Thoracic aorta (tissue), 2 donors: ENCODE results near the gene FEZ2. TPM values are rescaled to one million over a fixed set of nuclear protein-coding genes. Genes with fewer than 3 reads are reported as not detected.

ENCODE experiments used
- ATAC-seq: fragments of 150-250 bp; one replicate; pipeline ENCODE4 v1.8.0; 2017; ENCODE audit warnings: low read depth; ENCODE audit not compliant: insufficient number of reproducible peaks, low FRiP score
- DNase-seq: peaks from one replicate; pipeline ENCODE4 v3.0.0-alpha.2; 2020; ENCODE audit warnings: low spot score
- H3K27ac ChIP-seq, 2 donors: fragments of 200-600 bp; sonication (generic); 1 replicate in 1 of 2; 2 replicates in 1 of 2; pipeline ENCODE4 v1.5.1; 2016; ENCODE audit warnings: mild to moderate bottlenecking in 2 of 2, moderate library complexity in 2 of 2
- H3K27me3 ChIP-seq: fragments of 200-600 bp; sonication (generic); replicated peaks from 2 replicates; pipeline ENCODE4 v1.6.0; 2016; ENCODE audit warnings: mild to moderate bottlenecking; ENCODE audit not compliant: insufficient read depth
- H3K36me3 ChIP-seq: fragments of 200-600 bp; sonication (generic); one replicate; pipeline ENCODE4 v1.5.1; 2016
- H3K4me1 ChIP-seq, 2 donors: fragments of 200-600 bp; sonication (generic); 1 replicate in 1 of 2; 2 replicates in 1 of 2; pipeline versions ENCODE4 v1.5.1 to v1.6.0; 2016; ENCODE audit warnings: low read depth in 2 of 2, mild to moderate bottlenecking in 1 of 2; ENCODE audit not compliant: control insufficient read depth in 1 of 2
- H3K4me3 ChIP-seq: fragments of 200-600 bp; sonication (generic); 2 replicates; pipeline ENCODE4 v1.5.1; 2016; ENCODE audit warnings: mild to moderate bottlenecking
- H3K9me3 ChIP-seq: fragments of 200-600 bp; sonication (generic); 2 replicates; pipeline ENCODE4 v1.5.1; 2016
- total RNA-seq, 2 donors: library from RNA; depleted of rRNA; stranded (reverse); fragments of >200 nt; gene quantifications; one replicate each; pipeline versions ENCODE4 v1.1.0 to v1.2.3, GENCODE V29; 2016
- TF ChIP-seq, protein P1 (sequence below): fragments of 200-600 bp; sonication (generic); IDR thresholded peaks from one replicate; pipeline ENCODE4 v1.5.1; 2019; ENCODE audit warnings: antibody characterized with exemption

The FEZ2 gene
- total RNA-seq, 2 donors from 2014 or later = 42.0 to 51.4 TPM

DNA sequence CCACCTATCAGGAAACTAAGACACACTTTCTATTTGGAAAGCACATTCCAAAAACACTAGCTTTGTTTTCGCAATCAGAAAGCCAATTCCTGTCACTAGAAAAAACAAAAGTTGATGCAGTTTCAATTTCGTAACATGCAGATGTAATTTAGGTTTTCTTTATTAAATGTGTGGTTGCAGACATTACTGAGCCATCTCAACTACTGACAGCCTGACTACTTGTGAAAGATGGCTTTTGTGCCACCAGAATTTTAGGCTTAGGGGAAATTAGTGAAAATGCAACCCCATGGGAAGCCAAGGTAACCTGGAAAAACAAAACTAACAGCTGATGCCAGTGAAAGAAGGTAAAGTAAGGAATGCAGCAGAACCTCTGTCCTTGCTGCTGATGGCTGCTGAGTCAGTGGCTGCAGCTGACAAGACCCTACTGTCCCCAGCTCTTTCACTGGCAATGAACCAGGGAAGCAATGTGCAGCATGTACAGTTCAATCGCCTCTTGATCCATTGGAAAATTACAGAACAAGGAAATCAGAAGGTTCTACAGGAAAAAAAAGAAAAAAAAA, 34.9 kb downstream of the FEZ2 start:
- Histone ChIP-seq H3K4me1 (peaks cover 21 to 38% of the 10 kb centered on the region in 2 donors), H3K9me3 (no peaks in the 10 kb centered on the region), H3K36me3 (no peaks in the 10 kb centered on the region), H3K27ac (no peak overlapping the region), H3K27me3 (no peaks in the 10 kb centered on the region), H3K4me3 (no peak overlapping the region)
- DNase-seq (no peak), ATAC-seq (no peak)
- TF ChIP-seq, protein P1, sequence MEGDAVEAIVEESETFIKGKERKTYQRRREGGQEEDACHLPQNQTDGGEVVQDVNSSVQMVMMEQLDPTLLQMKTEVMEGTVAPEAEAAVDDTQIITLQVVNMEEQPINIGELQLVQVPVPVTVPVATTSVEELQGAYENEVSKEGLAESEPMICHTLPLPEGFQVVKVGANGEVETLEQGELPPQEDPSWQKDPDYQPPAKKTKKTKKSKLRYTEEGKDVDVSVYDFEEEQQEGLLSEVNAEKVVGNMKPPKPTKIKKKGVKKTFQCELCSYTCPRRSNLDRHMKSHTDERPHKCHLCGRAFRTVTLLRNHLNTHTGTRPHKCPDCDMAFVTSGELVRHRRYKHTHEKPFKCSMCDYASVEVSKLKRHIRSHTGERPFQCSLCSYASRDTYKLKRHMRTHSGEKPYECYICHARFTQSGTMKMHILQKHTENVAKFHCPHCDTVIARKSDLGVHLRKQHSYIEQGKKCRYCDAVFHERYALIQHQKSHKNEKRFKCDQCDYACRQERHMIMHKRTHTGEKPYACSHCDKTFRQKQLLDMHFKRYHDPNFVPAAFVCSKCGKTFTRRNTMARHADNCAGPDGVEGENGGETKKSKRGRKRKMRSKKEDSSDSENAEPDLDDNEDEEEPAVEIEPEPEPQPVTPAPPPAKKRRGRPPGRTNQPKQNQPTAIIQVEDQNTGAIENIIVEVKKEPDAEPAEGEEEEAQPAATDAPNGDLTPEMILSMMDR = no peak

- H3K27ac ChIP-seq = peak overlapping the region in 1 of 2 donors; percentile 74
- H3K4me3 ChIP-seq = no peak overlapping the region
- H3K36me3 ChIP-seq = no peaks in the 10 kb centered on the region
- no peaks in the 10 kb centered on the region for H3K27me3 ChIP-seq
- H3K9me3 ChIP-seq = no peaks in the 10 kb centered on the region
- DNase-seq (no peak), ATAC-seq (no peak)
- peaks cover 27 to 46% of the 10 kb centered on the region in 2 donors for H3K4me1 ChIP-seq
- TF ChIP-seq, protein P1 = no peak
Measured at GRCh38 chr2:36562240-36562639, 35.7 kb downstream of the FEZ2 start.

- Histone ChIP-seq H3K27ac (peak overlapping the region; percentile 70 to 74), H3K4me3 (no peak overlapping the region), H3K36me3 (no peaks in the 10 kb centered on the region), H3K9me3 (no peaks in the 10 kb centered on the region), H3K4me1 (peaks cover 34 to 55% of the 10 kb centered on the region in 2 donors), H3K27me3 (no peaks in the 10 kb centered on the region)
- peak; percentile 88 for ATAC-seq
- DNase-seq = no peak
- TF ChIP-seq, protein P1 = no peak
Measured at GRCh38 chr2:36561237-36561944, 36.6 kb downstream of the FEZ2 start.

GRCh38 chr2:36560726-36561125, 37.2 kb downstream of the FEZ2 start:
- Histone ChIP-seq H3K36me3 (no peaks in the 10 kb centered on the region), H3K4me1 (peaks cover 38 to 61% of the 10 kb centered on the region in 2 donors), H3K4me3 (no peak overlapping the region), H3K27ac (peak overlapping the region in 1 of 2 donors; percentile 74), H3K9me3 (no peaks in the 10 kb centered on the region), H3K27me3 (no peaks in the 10 kb centered on the region)
- ATAC-seq (no peak), DNase-seq (no peak)
- TF ChIP-seq, protein P1 = no peak

GRCh38 chr2:36559221-36559942, 38.6 kb downstream of the FEZ2 start:
- H3K4me3 ChIP-seq = no peak overlapping the region
- TF ChIP-seq, protein P1 = no peak
- ATAC-seq (no peak), DNase-seq (no peak)
- peak overlapping the region in 1 of 2 donors; percentile 27 for H3K27ac ChIP-seq
- no peaks in the 10 kb centered on the region for H3K36me3 ChIP-seq
- peaks cover 38 to 61% of the 10 kb centered on the region in 2 donors for H3K4me1 ChIP-seq
- H3K9me3 ChIP-seq = no peaks in the 10 kb centered on the region
- H3K27me3 ChIP-seq = no peaks in the 10 kb centered on the region
